ENCODE measurements around the gene DAZ3.
"Not testable (repeated sequence)": the region's sequence is repeated elsewhere in the genome, so short reads cannot be mapped to it uniquely, and the experiment has no call there.

The DAZ3 gene, protein sequence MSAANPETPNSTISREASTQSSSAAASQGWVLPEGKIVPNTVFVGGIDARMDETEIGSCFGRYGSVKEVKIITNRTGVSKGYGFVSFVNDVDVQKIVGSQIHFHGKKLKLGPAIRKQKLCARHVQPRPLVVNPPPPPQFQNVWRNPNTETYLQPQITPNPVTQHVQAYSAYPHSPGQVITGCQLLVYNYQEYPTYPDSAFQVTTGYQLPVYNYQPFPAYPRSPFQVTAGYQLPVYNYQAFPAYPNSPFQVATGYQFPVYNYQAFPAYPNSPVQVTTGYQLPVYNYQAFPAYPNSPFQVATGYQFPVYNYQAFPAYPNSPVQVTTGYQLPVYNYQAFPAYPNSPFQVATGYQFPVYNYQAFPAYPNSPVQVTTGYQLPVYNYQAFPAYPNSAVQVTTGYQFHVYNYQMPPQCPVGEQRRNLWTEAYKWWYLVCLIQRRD

DNA sequence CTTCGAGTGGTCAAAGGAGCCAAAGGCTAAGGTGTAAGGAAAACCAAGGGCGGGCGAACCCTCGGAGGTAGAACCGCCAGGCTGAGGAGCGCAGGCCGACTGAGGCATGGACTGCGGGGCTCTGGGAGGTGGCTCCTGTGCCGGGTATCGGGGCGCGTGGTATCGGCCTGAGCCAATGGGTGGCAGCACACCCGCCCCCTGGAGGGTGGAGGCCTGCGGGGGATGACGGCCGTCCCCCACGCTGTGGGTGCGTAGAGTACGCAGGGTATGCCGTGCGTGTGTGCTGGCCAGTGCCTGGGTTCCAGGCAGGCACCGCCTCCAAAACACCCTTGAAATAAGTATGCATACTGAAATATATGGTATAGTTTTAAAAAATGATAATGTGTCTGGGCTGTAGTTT lies at the start of gene DAZ3:
DAZ3 (minus strand) TSS at position 101 of the 400 bp plus-strand sequence. CDS start 208 bp downstream, outside the sequence.
- not testable (repeated sequence) for H3K4me3 ChIP-seq (ENCODE audit: low read length); H3K27ac ChIP-seq (ENCODE audit: low read depth, low read length); H3K4me1 ChIP-seq (ENCODE audit: control insufficient read depth, insufficient read depth, low read length); H3K27me3 ChIP-seq (ENCODE audit: control insufficient read depth, insufficient read depth, low read length); H3K9ac ChIP-seq (ENCODE audit: low read length); H3K36me3 ChIP-seq (ENCODE audit: control insufficient read depth, insufficient read depth, low read length)

DNA sequence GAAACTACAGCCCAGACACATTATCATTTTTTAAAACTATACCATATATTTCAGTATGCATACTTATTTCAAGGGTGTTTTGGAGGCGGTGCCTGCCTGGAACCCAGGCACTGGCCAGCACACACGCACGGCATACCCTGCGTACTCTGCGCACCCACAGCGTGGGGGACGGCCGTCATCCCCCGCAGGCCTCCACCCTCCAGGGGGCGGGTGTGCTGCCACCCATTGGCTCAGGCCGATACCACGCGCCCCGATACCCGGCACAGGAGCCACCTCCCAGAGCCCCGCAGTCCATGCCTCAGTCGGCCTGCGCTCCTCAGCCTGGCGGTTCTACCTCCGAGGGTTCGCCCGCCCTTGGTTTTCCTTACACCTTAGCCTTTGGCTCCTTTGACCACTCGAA lies 20.4 kb upstream of the DAZ3 start, which contains the start of gene DAZ4:
DAZ4 (plus strand) TSS at position 301 of the 400 bp plus-strand sequence. CDS start 208 bp downstream, outside the sequence.
- not testable (repeated sequence) for H3K27ac ChIP-seq (ENCODE audit: low read depth, low read length)

DNA sequence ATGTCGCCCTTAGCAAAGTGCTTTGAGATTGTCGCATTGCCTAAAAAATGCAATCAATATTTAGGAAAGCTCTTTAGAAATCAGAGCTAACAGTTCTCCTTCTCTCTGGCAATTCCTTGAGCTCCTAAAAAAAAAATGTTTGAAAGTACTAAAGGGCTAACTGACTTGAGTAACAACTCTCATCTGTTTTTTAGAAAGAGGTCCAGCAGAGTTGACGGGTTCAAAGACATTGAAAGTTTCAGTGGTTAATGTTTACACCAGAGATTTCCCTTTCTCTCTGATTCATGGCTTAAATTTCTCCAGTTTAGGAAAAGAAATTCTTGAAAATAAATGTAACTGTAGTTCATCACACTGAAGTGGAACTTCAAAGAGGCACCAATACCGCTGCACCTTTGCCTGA lies 11.9 kb upstream of the DAZ3 start:
- not testable (repeated sequence) for H3K4me3 ChIP-seq (ENCODE audit: low read length); H3K27ac ChIP-seq (ENCODE audit: low read depth, low read length); H3K36me3 ChIP-seq (ENCODE audit: control insufficient read depth, insufficient read depth, low read length); H3K27me3 ChIP-seq (ENCODE audit: control insufficient read depth, insufficient read depth, low read length); H3K4me1 ChIP-seq (ENCODE audit: control insufficient read depth, insufficient read depth, low read length); H3K9ac ChIP-seq (ENCODE audit: low read length)

More for the DNA sequence above, 20.4 kb upstream of the DAZ3 start, which contains the start of gene DAZ4:
- H3K27me3 ChIP-seq (ENCODE audit: control insufficient read depth, insufficient read depth, low read length); H3K36me3 ChIP-seq (ENCODE audit: control insufficient read depth, insufficient read depth, low read length); H3K4me1 ChIP-seq (ENCODE audit: control insufficient read depth, insufficient read depth, low read length); H3K9ac ChIP-seq (ENCODE audit: low read length); H3K4me3 ChIP-seq (ENCODE audit: low read length): not testable (repeated sequence)

DNA sequence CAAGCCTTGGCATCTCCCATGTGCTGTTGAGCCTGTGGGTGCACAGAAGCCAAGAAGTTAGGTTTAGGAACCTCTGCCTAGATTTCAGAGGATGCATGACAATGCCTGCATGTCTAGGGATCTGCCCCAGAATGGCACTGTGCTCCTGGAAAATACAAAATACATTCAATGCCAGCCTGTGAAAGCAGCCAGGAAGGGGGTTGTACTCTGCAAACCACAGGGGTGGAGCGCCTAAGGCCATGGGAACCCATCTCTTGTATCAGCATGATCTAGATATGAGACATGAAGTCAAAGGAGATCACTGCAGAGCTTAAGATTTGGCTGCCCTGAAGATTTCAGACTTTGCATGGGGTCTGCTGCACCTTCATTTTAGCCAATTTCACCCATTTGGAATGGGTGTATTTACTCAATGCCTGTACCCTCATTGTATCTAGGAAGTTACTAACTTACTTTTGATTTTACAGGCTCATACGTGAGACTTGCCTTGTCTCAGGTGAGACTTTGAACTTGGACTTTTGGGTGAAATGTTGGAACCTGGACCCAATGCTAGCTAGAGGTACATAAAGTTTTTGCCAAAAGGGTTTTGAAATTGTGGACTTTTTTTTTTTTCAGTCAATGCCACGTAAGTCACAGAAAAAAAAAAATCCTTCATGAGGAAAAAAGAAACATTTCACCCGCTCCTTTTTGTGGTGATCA lies 11.1 kb upstream of the DAZ3 start:
- H3K9ac ChIP-seq (ENCODE audit: low read length); H3K36me3 ChIP-seq (ENCODE audit: control insufficient read depth, insufficient read depth, low read length); H3K4me1 ChIP-seq (ENCODE audit: control insufficient read depth, insufficient read depth, low read length); H3K27ac ChIP-seq (ENCODE audit: low read depth, low read length); H3K4me3 ChIP-seq (ENCODE audit: low read length); H3K27me3 ChIP-seq (ENCODE audit: control insufficient read depth, insufficient read depth, low read length): not testable (repeated sequence)

DNA sequence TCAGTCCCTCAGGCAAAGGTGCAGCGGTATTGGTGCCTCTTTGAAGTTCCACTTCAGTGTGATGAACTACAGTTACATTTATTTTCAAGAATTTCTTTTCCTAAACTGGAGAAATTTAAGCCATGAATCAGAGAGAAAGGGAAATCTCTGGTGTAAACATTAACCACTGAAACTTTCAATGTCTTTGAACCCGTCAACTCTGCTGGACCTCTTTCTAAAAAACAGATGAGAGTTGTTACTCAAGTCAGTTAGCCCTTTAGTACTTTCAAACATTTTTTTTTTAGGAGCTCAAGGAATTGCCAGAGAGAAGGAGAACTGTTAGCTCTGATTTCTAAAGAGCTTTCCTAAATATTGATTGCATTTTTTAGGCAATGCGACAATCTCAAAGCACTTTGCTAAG lies 8.6 kb upstream of the DAZ3 start:
- H3K9ac ChIP-seq (ENCODE audit: low read length); H3K27me3 ChIP-seq (ENCODE audit: control insufficient read depth, insufficient read depth, low read length); H3K27ac ChIP-seq (ENCODE audit: low read depth, low read length); H3K4me1 ChIP-seq (ENCODE audit: control insufficient read depth, insufficient read depth, low read length); H3K36me3 ChIP-seq (ENCODE audit: control insufficient read depth, insufficient read depth, low read length); H3K4me3 ChIP-seq (ENCODE audit: low read length): not testable (repeated sequence)
